Stomach (tissue), 9 donors: ENCODE results near the gene NOVA2. TPM values are rescaled to one million over a fixed set of nuclear protein-coding genes. Genes with fewer than 3 reads are reported as not detected.

ENCODE experiments used
- DNase-seq, 2 donors: peaks; one replicate each; pipeline versions ENCODE4 v3.0.0 to v3.0.0-alpha.2; 2013 to 2019
- H3K27ac ChIP-seq, 5 donors: fragments of 200-600 bp in 4 of 5; sonication (generic) in 4 of 5; one replicate each; pipeline ENCODE4 v1.5.1; 2013 to 2019; ENCODE audit warnings: mild to moderate bottlenecking in 1 of 5, moderate library complexity in 1 of 5
- H3K27me3 ChIP-seq, 3 donors: fragments of 200-600 bp; sonication (generic); one replicate each; pipeline ENCODE4 v1.5.1; 2017 to 2019; ENCODE audit warnings: mixed run types in 1 of 3
- H3K36me3 ChIP-seq, 4 donors: fragments of 200-600 bp; sonication (generic); 1 replicate in 3 of 4; 2 replicates in 1 of 4; pipeline ENCODE4 v1.5.1; 2016 to 2019
- H3K4me1 ChIP-seq, 4 donors: fragments of 200-600 bp; sonication (generic); one replicate each; pipeline ENCODE4 v1.5.1; 2016 to 2019
- H3K4me3 ChIP-seq, 4 donors: fragments of 200-600 bp; sonication (generic) in 3 of 4; one replicate each; pipeline ENCODE4 v1.5.1; 2016 to 2019; ENCODE audit warnings: mild to moderate bottlenecking in 1 of 4
- H3K9me3 ChIP-seq, 4 donors: fragments of 200-600 bp; sonication (generic); one replicate each; pipeline ENCODE4 v1.5.1; 2016 to 2019
- EP300 ChIP-seq: sonication (generic); formaldehyde crosslinking; IDR thresholded peaks from one replicate; pipeline ENCODE4 v1.6.1; 2017; ENCODE audit warnings: antibody characterized with exemption
- POLR2A ChIP-seq, 4 donors: fragments of 450-650 bp; IDR thresholded peaks; one replicate each; pipeline ENCODE4 v1.6.1; 2016; ENCODE audit warnings: antibody characterized with exemption in 4 of 4, control low read depth in 2 of 4, mild to moderate bottlenecking in 1 of 4, moderate library complexity in 1 of 4
- POLR2AphosphoS5 ChIP-seq, 3 donors: sonication (generic); formaldehyde crosslinking; IDR thresholded peaks; one replicate each; pipeline ENCODE4 v1.6.1; 2016; ENCODE audit warnings: antibody characterized with exemption in 3 of 3
- WGBS, 5 donors: extraction: QIAGEN DNeasy Blood & Tissue Kit in 3 of 5; methylation state at CpG; one replicate each; pipeline versions ENCODE4 v1.1.5 to v1.1.7; 2013 to 2018; 5-methylcytosine and 5-hydroxymethylcytosine counted together
- intact Hi-C: fragments of 100-400 bp; cut with DNase I; formaldehyde crosslinking; loops from one replicate; pipeline ENCODE4 v1.15.1; 2023; ENCODE audit warnings: low total_unique reads
- polyA plus RNA-seq, 3 donors: library from polyadenylated mRNA; stranded (reverse); fragments of 200-250 nt; gene quantifications; one replicate each; pipeline ENCODE4 v1.2.3, GENCODE V29; 2013
- total RNA-seq, 5 donors: library from RNA; depleted of rRNA; stranded (reverse); fragments of >200 nt; gene quantifications; one replicate each; pipeline versions ENCODE4 v1.1.0 to v1.2.3, GENCODE V29; 2014 to 2016
- TF ChIP-seq, protein P1 (sequence below), 7 experiments: fragments of 450-650 bp in 4 of 7; fragments of 200-600 bp in 3 of 7; sonication (generic) in 3 of 7; IDR thresholded peaks; one replicate each; pipeline ENCODE4 v1.5.1; 2016 to 2019; ENCODE audit warnings: antibody characterized with exemption in 7 of 7, control low read depth in 2 of 7, mild to moderate bottlenecking in 1 of 7
- donor health status: healthy with polysubstance abuse.
- donor health status: Bipolar disorder and iron deficiency.
- donor health status: healthy.

Gene NOVA2
- total and polyA plus RNA-seq, 8 donors: 0.38 to 10.7 (median 1.3) TPM; not detected in 2

GRCh38 chr19:45933759-45934158 lies 39.9 kb downstream of the NOVA2 start:
- H3K36me3 ChIP-seq: no peaks in the 10 kb centered on the region
- no peaks in the 10 kb centered on the region for H3K9me3 ChIP-seq
- no peak overlapping the region for H3K27ac ChIP-seq
- intact Hi-C loops: no loop called here
- no peaks in the 10 kb centered on the region for H3K4me1 ChIP-seq
- TF ChIP-seq, protein P1, sequence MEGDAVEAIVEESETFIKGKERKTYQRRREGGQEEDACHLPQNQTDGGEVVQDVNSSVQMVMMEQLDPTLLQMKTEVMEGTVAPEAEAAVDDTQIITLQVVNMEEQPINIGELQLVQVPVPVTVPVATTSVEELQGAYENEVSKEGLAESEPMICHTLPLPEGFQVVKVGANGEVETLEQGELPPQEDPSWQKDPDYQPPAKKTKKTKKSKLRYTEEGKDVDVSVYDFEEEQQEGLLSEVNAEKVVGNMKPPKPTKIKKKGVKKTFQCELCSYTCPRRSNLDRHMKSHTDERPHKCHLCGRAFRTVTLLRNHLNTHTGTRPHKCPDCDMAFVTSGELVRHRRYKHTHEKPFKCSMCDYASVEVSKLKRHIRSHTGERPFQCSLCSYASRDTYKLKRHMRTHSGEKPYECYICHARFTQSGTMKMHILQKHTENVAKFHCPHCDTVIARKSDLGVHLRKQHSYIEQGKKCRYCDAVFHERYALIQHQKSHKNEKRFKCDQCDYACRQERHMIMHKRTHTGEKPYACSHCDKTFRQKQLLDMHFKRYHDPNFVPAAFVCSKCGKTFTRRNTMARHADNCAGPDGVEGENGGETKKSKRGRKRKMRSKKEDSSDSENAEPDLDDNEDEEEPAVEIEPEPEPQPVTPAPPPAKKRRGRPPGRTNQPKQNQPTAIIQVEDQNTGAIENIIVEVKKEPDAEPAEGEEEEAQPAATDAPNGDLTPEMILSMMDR (IDR thresholded peaks at IDR 0.05): no peak
- TF ChIP-seq POLR2A (IDR thresholded peaks at IDR 0.05) (no peak), EP300 (no peak)
- no peak overlapping the region for H3K4me3 ChIP-seq
- DNase-seq: no peak
- 57 to 69% (median 59%) methylated on average over 8 to 9 of the region's 9 CpGs for WGBS, 5 donors
- H3K27me3 ChIP-seq: peaks cover 9 to 80% (median 41%) of the 10 kb centered on the region in 3 donors

DNA sequence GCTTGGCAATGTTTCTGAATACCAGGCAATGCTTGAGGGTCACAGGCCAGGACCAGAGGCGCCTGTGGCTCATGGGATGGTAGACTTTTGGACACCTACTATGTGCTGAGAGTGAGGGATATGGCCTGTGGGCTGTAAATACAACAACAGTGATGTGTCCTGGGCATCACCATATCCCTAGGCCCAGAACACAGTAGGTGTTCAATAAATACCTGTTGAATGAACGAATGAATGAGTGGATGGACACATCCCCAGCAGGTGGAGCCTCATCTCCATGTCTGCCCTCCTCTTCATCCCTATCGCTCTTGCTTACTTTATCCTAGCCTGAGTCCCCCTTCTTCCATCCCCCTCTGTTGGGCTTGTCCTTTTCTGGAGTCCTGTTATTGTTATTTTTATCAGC lies 42.6 kb downstream of the NOVA2 start:
- H3K9me3 ChIP-seq: no peaks in the 10 kb centered on the region
- peaks cover 6 to 9% (median 7%) of the 10 kb centered on the region in 4 donors for H3K4me1 ChIP-seq
- no peak overlapping the region for H3K4me3 ChIP-seq
- intact Hi-C loops: no loop called here
- H3K36me3 ChIP-seq: no peaks in the 10 kb centered on the region
- WGBS, 5 donors: 47 to 74% (median 68%) methylated on average over 3 of the region's 3 CpGs
- no peak for TF ChIP-seq POLR2A (IDR thresholded peaks at IDR 0.05)
- TF ChIP-seq, protein P1 (IDR thresholded peaks at IDR 0.05): no peak
- no peak for TF ChIP-seq POLR2AphosphoS5 (IDR thresholded peaks at IDR 0.05)
- no peak for TF ChIP-seq EP300
- no peak for DNase-seq
- H3K27me3 ChIP-seq: peaks cover 9 to 56% (median 25%) of the 10 kb centered on the region in 3 donors
- H3K27ac ChIP-seq: no peak overlapping the region

DNA sequence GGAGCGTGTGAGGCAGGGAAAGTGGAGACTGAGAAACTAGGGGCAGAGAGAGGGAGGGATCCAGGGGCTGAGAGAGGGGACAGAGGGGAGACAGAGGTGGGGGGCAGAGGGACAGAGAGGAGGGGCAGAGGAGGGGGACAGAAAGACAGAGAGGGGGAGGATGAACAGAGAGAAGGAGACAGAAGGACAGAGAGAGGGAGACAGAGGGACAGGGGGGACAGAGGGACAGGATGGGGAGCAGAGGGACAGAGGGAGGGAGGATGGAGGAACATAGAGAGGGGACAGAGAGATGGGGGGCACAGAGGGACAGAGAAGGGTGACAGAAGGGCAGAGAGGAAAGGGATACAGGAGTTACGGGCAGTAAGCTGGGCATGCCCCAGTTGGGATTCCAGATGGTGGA lies 44.4 kb downstream of the NOVA2 start:
- intact Hi-C loops: no loop called here
- DNase-seq: no peak
- Histone ChIP-seq H3K9me3 (no peaks in the 10 kb centered on the region), H3K36me3 (no peaks in the 10 kb centered on the region), H3K4me1 (peaks cover 6 to 9% (median 7%) of the 10 kb centered on the region in 4 donors), H3K27me3 (peaks cover 0 to 38% (median 7%) of the 10 kb centered on the region in 3 donors), H3K27ac (no peak overlapping the region), H3K4me3 (no peak overlapping the region)
- 64 to 82% (median 75%) methylated on average over 2 of the region's 2 CpGs for WGBS, 5 donors
- TF ChIP-seq POLR2A (IDR thresholded peaks at IDR 0.05): no peak
- TF ChIP-seq POLR2AphosphoS5 (IDR thresholded peaks at IDR 0.05): no peak
- TF ChIP-seq, protein P1 (IDR thresholded peaks at IDR 0.05): no peak
- no peak for TF ChIP-seq EP300

DNA sequence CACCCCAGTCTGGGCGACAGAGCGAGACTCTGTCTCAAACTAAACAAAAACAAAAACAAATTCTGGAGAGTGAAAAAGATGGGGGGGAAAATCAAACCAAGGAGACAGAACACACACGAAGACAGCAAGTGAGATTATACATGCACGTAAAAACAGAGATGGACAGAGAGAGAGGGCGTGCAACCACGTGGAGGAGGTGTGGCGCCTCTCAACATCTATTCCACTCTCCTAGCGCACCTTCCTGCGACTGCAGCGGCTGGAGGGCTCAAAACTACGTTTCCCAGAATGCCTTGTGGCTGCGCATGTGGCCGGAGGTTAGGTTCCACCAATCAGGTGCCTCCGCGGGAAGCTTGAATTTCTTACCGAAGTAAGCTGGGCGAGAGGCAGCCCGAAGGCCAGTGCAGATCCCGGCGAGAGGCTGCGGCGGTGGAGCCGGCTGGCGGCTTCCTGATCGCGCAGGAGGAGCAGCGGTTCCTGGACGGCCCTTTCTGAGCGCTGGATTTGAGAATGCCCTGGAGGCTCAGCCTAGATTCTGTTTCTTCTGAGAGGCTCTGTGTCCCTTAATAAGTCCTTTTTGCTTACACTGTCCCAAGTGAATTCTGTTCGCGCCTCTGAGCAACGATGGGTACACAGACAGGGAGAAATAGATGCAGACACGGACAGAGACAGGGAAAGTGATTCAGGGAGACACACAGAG lies 46.0 kb downstream of the NOVA2 start:
- Histone ChIP-seq H3K27me3 (peaks cover 0 to 23% (median 0%) of the 10 kb centered on the region in 3 donors), H3K4me3 (peak overlapping the region in 1 of 4 donors; percentile 7), H3K36me3 (no peaks in the 10 kb centered on the region), H3K27ac (no peak overlapping the region), H3K4me1 (peaks cover 6 to 9% (median 7%) of the 10 kb centered on the region in 4 donors), H3K9me3 (no peaks in the 10 kb centered on the region)
- WGBS, 5 donors: 8 to 18% (median 10%) methylated on average over 23 to 33 of the region's 33 CpGs
- no peak for TF ChIP-seq EP300
- TF ChIP-seq, protein P1 (IDR thresholded peaks at IDR 0.05): no peak
- peak in 2 of 3 donors; percentile 41 to 66 for TF ChIP-seq POLR2AphosphoS5 (IDR thresholded peaks at IDR 0.05)
- TF ChIP-seq POLR2A (IDR thresholded peaks at IDR 0.05): no peak
- intact Hi-C loops: no loop called here
- DNase-seq: peak; percentile 93 to 97
